A549 (cell line): ENCODE results near the gene MTFMT.

Experiments
- CTCF ChIP-seq: fragments of >200 bp; sonication (Bioruptor Twin); formaldehyde crosslinking; IDR thresholded peaks from 3 replicates; pipeline ENCODE4 v1.5.1; 2016
- JUNB ChIP-seq: fragments of >200 bp; sonication (Bioruptor Twin); formaldehyde crosslinking; IDR thresholded peaks from 2 replicates; pipeline ENCODE4 v1.6.1; 2016

GRCh38 chr15:65055201-65055870 is 25.9 kb upstream of the MTFMT start:
- TF ChIP-seq CTCF (no peak), JUNB (no peak)
